ENCODE measurements around the gene RERE. TPM values are rescaled to one million over a fixed set of nuclear protein-coding genes. Genes with fewer than 3 reads are reported as not detected.

The RERE gene
- total and polyA plus RNA-seq, 2 experiments from 2014 or later = 39.8 to 62.8 TPM

GRCh38 chr1:8406011-8406410 lies 411.4 kb downstream of the RERE start:
- H3K4me1 ChIP-seq (ENCODE audit: insufficient read depth) = peaks cover 45% of the 10 kb centered on the region
- TF ChIP-seq EZH2phosphoT487 (IDR thresholded peaks at IDR 0.05; ENCODE audit: low read depth, severe bottlenecking, unreplicated experiment) (no peak), EZH2 (IDR thresholded peaks at IDR 0.05; ENCODE audit: borderline replicate concordance) (no peak), CTCF (IDR thresholded peaks at IDR 0.05; ENCODE audit: poor library complexity) (no peak)
- WGBS (ENCODE audit: low lambda C conversion rate, missing lambda C conversion rate) = over 99% methylated on average over 7 of the region's 7 CpGs
- H2AFZ ChIP-seq = no peak overlapping the region
- no peaks in the 10 kb centered on the region for H3K36me3 ChIP-seq (replicated peaks; ENCODE audit: insufficient read depth, low read depth)
- H3K79me2 ChIP-seq = peaks cover 95% of the 10 kb centered on the region
- DNase-seq (ENCODE audit: low spot score) = no peak
- H3K9me2 ChIP-seq (replicated peaks; ENCODE audit: insufficient read depth) = no peaks in the 10 kb centered on the region
- H3K4me3 ChIP-seq = no peak overlapping the region
- H4K20me1 ChIP-seq (ENCODE audit: insufficient read depth, poor library complexity, severe bottlenecking) = peaks cover 22% of the 10 kb centered on the region
- no peaks in the 10 kb centered on the region for H3K9me3 ChIP-seq (ENCODE audit: low read depth)
- H3K4me2 ChIP-seq = no peak overlapping the region
- H3K27ac ChIP-seq = no peak overlapping the region
- H3K27me3 ChIP-seq = no peaks in the 10 kb centered on the region

- no peak overlapping the region for H2AFZ ChIP-seq
- peaks cover 91% of the 10 kb centered on the region for H3K79me2 ChIP-seq
- 85% methylated on average over 10 of the region's 10 CpGs for WGBS (ENCODE audit: low lambda C conversion rate, missing lambda C conversion rate)
- no peaks in the 10 kb centered on the region for H3K9me3 ChIP-seq (ENCODE audit: low read depth)
- H3K27me3 ChIP-seq = no peaks in the 10 kb centered on the region
- H3K4me2 ChIP-seq = no peak overlapping the region
- no peaks in the 10 kb centered on the region for H3K36me3 ChIP-seq (replicated peaks; ENCODE audit: insufficient read depth, low read depth)
- TF ChIP-seq EZH2phosphoT487 (IDR thresholded peaks at IDR 0.05; ENCODE audit: low read depth, severe bottlenecking, unreplicated experiment) = no peak
- TF ChIP-seq CTCF (IDR thresholded peaks at IDR 0.05; ENCODE audit: poor library complexity) = no peak
- TF ChIP-seq EZH2 (IDR thresholded peaks at IDR 0.05; ENCODE audit: borderline replicate concordance) = no peak
- no peak overlapping the region for H3K27ac ChIP-seq
- no peaks in the 10 kb centered on the region for H3K9me2 ChIP-seq (replicated peaks; ENCODE audit: insufficient read depth)
- H4K20me1 ChIP-seq (ENCODE audit: insufficient read depth, poor library complexity, severe bottlenecking) = peaks cover 21% of the 10 kb centered on the region
- H3K4me3 ChIP-seq = no peak overlapping the region
- DNase-seq (ENCODE audit: low spot score) = no peak
- H3K4me1 ChIP-seq (ENCODE audit: insufficient read depth) = peaks cover 32% of the 10 kb centered on the region
Observed at GRCh38 chr1:8404460-8405370, 412.7 kb downstream of the RERE start.

GRCh38 chr1:8402109-8402710 lies 415.2 kb downstream of the RERE start:
- no peaks in the 10 kb centered on the region for H3K36me3 ChIP-seq (replicated peaks; ENCODE audit: insufficient read depth, low read depth)
- 96% methylated on average over 13 of the region's 13 CpGs for WGBS (ENCODE audit: low lambda C conversion rate, missing lambda C conversion rate)
- H4K20me1 ChIP-seq (ENCODE audit: insufficient read depth, poor library complexity, severe bottlenecking) = peaks cover 15% of the 10 kb centered on the region

More at GRCh38 chr1:8402109-8402710, 415.2 kb downstream of the RERE start:
- H3K4me2 ChIP-seq = no peak overlapping the region
- H3K9me2 ChIP-seq (replicated peaks; ENCODE audit: insufficient read depth) = no peaks in the 10 kb centered on the region
- H3K27me3 ChIP-seq = no peaks in the 10 kb centered on the region
- H3K79me2 ChIP-seq = peaks cover 93% of the 10 kb centered on the region
- no peak overlapping the region for H2AFZ ChIP-seq
- H3K9me3 ChIP-seq (ENCODE audit: low read depth) = no peaks in the 10 kb centered on the region
- no peak for TF ChIP-seq EZH2 (IDR thresholded peaks at IDR 0.05; ENCODE audit: borderline replicate concordance)
- no peak for TF ChIP-seq CTCF (IDR thresholded peaks at IDR 0.05; ENCODE audit: poor library complexity)
- TF ChIP-seq EZH2phosphoT487 (IDR thresholded peaks at IDR 0.05; ENCODE audit: low read depth, severe bottlenecking, unreplicated experiment) = no peak
- H3K4me3 ChIP-seq = no peak overlapping the region
- H3K27ac ChIP-seq = no peak overlapping the region
- H3K4me1 ChIP-seq (ENCODE audit: insufficient read depth) = peaks cover 11% of the 10 kb centered on the region
- no peak for DNase-seq (ENCODE audit: low spot score)

Data from hepatocyte (in vitro differentiated cells).